22Rv1 (cell line): Measurements from ENCODE around the gene FN3K.
"Not testable (repeated sequence)": the region's sequence is repeated elsewhere in the genome, so short reads cannot be mapped to it uniquely, and the experiment has no call there.

ENCODE experiments used
- ZFX ChIP-seq: fragments of 450-650 bp; IDR thresholded peaks from 2 replicates; pipeline ENCODE4 v1.6.1; 2017; ENCODE audit warnings: antibody characterized with exemption, borderline replicate concordance
- TF ChIP-seq, protein P1 (sequence below): fragments of 450-650 bp; IDR thresholded peaks from 2 replicates; pipeline ENCODE4 v1.5.1; 2017; ENCODE audit warnings: mild to moderate bottlenecking

DNA sequence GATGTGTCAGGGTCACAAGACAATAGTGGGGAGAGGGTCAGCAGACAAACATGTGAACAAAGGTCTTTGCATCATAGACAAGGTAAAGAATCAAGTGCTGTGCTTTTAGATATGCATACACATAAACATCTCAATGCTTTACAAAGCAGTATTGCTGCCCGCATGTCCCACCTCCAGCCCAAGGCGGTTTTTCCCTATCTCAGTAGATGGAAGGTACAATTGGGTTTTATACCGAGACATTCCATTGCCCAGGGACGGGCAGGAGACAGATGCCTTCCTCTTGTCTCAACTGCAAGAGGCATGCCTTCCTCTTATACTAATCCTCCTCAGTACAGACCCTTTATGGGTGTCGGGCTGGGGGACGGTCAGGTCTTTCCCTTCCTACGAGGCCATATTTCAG is 9.3 kb downstream of the FN3K start:
- TF ChIP-seq, protein P1, sequence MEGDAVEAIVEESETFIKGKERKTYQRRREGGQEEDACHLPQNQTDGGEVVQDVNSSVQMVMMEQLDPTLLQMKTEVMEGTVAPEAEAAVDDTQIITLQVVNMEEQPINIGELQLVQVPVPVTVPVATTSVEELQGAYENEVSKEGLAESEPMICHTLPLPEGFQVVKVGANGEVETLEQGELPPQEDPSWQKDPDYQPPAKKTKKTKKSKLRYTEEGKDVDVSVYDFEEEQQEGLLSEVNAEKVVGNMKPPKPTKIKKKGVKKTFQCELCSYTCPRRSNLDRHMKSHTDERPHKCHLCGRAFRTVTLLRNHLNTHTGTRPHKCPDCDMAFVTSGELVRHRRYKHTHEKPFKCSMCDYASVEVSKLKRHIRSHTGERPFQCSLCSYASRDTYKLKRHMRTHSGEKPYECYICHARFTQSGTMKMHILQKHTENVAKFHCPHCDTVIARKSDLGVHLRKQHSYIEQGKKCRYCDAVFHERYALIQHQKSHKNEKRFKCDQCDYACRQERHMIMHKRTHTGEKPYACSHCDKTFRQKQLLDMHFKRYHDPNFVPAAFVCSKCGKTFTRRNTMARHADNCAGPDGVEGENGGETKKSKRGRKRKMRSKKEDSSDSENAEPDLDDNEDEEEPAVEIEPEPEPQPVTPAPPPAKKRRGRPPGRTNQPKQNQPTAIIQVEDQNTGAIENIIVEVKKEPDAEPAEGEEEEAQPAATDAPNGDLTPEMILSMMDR: not testable (repeated sequence)
- TF ChIP-seq ZFX: not testable (repeated sequence)
